Transverse colon (tissue), 4 donors: ENCODE data around the gene TSTD1.

Experiments used
- CTCF ChIP-seq, 5 experiments: fragments of 200-600 bp in 3 of 5; fragments of 450-650 bp in 2 of 5; sonication (generic) in 3 of 5; IDR thresholded peaks; 1 replicate in 2 of 5; 2 replicates in 3 of 5; pipeline ENCODE4 v1.5.1; 2016 to 2017; ENCODE audit warnings: antibody characterized with exemption in 5 of 5, inconsistent platforms in 3 of 5, mild to moderate bottlenecking in 2 of 5, moderate library complexity in 1 of 5
- EP300 ChIP-seq: sonication (generic); formaldehyde crosslinking; IDR thresholded peaks from one replicate; pipeline ENCODE4 v1.6.1; 2017; ENCODE audit warnings: antibody characterized with exemption, low read depth
- POLR2A ChIP-seq: fragments of 450-650 bp; IDR thresholded peaks from one replicate; pipeline ENCODE4 v1.6.1; 2016; ENCODE audit warnings: antibody characterized with exemption, mild to moderate bottlenecking, moderate library complexity
- POLR2AphosphoS5 ChIP-seq, 3 donors: sonication (generic); formaldehyde crosslinking; IDR thresholded peaks; one replicate each; pipeline ENCODE4 v1.6.1; 2016; ENCODE audit warnings: antibody characterized with exemption in 3 of 3

- TF ChIP-seq POLR2A (no peak), CTCF (IDR thresholded peaks at IDR 0.05) (no peak), EP300 (no peak), POLR2AphosphoS5 (IDR thresholded peaks at IDR 0.05) (no peak)
Measured at GRCh38 chr1:161000736-161001480, 37.9 kb downstream of the TSTD1 start.
